Measurements from ENCODE around the gene PLD1. TPM values are rescaled to one million over a fixed set of nuclear protein-coding genes. Genes with fewer than 3 reads are reported as not detected.

The PLD1 gene
- total RNA-seq, 1 donor from 2014 or later, result not detected

DNA sequence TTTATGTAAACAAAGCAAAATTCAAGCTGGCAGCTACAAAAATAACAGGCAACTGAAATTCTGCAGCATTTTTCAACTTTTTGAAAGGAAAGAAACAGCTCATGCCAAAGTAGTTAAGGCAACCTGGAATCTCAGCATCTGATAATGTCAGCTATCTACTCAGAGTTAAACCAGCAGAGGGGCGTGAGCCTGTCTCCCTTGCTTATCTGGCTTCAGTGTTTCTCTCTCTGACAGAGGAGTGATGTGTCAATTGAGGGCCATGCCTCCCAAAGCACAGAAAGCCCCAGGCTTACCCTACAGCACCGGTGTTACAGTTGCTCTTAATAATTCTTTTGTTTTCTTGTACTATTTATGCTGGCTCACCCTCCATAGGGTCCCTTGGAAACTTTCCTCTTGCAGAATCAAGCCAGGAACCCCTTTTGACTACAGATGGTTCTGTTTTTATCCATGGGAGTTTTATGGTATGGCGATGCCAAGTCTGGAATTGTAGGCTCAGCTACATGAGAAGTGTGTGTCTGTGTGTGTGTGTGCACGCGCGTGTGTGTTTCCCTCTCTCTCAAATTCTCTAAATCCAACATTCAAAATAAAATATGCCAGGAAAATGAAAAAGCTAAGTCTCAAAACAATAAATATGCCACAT, 40.2 kb upstream of the PLD1 start:
- TF ChIP-seq, protein P1, sequence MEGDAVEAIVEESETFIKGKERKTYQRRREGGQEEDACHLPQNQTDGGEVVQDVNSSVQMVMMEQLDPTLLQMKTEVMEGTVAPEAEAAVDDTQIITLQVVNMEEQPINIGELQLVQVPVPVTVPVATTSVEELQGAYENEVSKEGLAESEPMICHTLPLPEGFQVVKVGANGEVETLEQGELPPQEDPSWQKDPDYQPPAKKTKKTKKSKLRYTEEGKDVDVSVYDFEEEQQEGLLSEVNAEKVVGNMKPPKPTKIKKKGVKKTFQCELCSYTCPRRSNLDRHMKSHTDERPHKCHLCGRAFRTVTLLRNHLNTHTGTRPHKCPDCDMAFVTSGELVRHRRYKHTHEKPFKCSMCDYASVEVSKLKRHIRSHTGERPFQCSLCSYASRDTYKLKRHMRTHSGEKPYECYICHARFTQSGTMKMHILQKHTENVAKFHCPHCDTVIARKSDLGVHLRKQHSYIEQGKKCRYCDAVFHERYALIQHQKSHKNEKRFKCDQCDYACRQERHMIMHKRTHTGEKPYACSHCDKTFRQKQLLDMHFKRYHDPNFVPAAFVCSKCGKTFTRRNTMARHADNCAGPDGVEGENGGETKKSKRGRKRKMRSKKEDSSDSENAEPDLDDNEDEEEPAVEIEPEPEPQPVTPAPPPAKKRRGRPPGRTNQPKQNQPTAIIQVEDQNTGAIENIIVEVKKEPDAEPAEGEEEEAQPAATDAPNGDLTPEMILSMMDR (IDR thresholded peaks at IDR 0.05), result no peak
- intact Hi-C loops (cut with micrococcal nuclease), result no loop called here
- ChIA-PET CTCF (no interaction called here), POLR2A (no interaction called here)
- H3K27ac Mint-ChIP-seq, result no peak overlapping the region
- peaks cover 12% of the 10 kb centered on the region for H3K9me3 Mint-ChIP-seq
- no peaks in the 10 kb centered on the region for H3K4me1 Mint-ChIP-seq
- no peak for DNase-seq
- H3K27me3 Mint-ChIP-seq, result no peaks in the 10 kb centered on the region
- no peak overlapping the region for H3K4me3 Mint-ChIP-seq
- no peak for ATAC-seq (ENCODE audit: low read depth)
- H3K36me3 Mint-ChIP-seq (ENCODE audit: low read depth), result no peaks in the 10 kb centered on the region

- Mint-ChIP-seq H3K27me3 (no peaks in the 10 kb centered on the region), H3K4me3 (no peak overlapping the region), H3K36me3 (ENCODE audit: low read depth) (no peaks in the 10 kb centered on the region), H3K4me1 (no peaks in the 10 kb centered on the region), H3K27ac (no peak overlapping the region), H3K9me3 (peaks cover 12% of the 10 kb centered on the region)
- ATAC-seq (ENCODE audit: low read depth), result no peak
- DNase-seq, result no peak
- ChIA-PET CTCF (no interaction called here), POLR2A (no interaction called here)
- TF ChIP-seq, protein P1 (IDR thresholded peaks at IDR 0.05), result no peak
- intact Hi-C loops (cut with micrococcal nuclease), result loop anchor here (10.0 kb wide), 1 partner anchor 485 kb away; no protein-coding TSS in a partner anchor
Observed at GRCh38 chr3:171849617-171850319, 39.5 kb upstream of the PLD1 start.

GRCh38 chr3:171847595-171848259, 37.4 kb upstream of the PLD1 start:
- no peak overlapping the region for H3K27ac Mint-ChIP-seq
- intact Hi-C loops (cut with micrococcal nuclease), result loop anchor here (10.0 kb wide), 1 partner anchor 487 kb away; no protein-coding TSS in a partner anchor

DNA sequence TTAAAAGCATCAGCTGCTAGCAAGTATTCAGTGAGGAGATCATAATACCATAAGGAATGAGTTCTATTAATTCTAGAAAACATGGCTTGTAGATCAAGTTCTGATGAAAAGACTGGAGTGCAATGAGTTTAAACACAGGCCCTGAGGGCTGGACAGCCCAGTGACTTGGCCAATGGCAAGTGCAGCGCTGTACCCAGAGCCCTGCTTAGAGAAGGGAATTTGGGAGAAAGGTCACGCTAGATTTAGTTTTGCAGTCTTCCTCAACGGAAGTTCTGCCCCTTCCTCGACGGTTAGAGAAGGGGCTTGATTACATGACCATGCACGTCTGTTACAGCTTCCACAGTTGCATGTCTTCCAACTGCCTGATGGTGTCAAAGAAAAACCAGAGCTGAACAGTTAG, 36.9 kb upstream of the PLD1 start:
- TF ChIP-seq, protein P1 (IDR thresholded peaks at IDR 0.05), result no peak
- POLR2A ChIA-PET, result no interaction called here
- DNase-seq (no peak), ATAC-seq (ENCODE audit: low read depth) (no peak)
- CTCF ChIA-PET, result no interaction called here
- no peak overlapping the region for H3K4me3 Mint-ChIP-seq
- H3K9me3 Mint-ChIP-seq, result no peaks in the 10 kb centered on the region
- no peaks in the 10 kb centered on the region for H3K27me3 Mint-ChIP-seq
- H3K4me1 Mint-ChIP-seq, result no peaks in the 10 kb centered on the region
- H3K36me3 Mint-ChIP-seq (ENCODE audit: low read depth), result no peaks in the 10 kb centered on the region
- intact Hi-C loops (cut with micrococcal nuclease), result loop anchor here (10.0 kb wide), 1 partner anchor 488 kb away; no protein-coding TSS in a partner anchor
- H3K27ac Mint-ChIP-seq, result no peak overlapping the region

More at GRCh38 chr3:171847595-171848259, 37.4 kb upstream of the PLD1 start:
- no peak for ATAC-seq (ENCODE audit: low read depth)
- TF ChIP-seq, protein P1 (IDR thresholded peaks at IDR 0.05), result no peak
- Mint-ChIP-seq H3K9me3 (no peaks in the 10 kb centered on the region), H3K36me3 (ENCODE audit: low read depth) (no peaks in the 10 kb centered on the region), H3K4me3 (no peak overlapping the region), H3K27me3 (no peaks in the 10 kb centered on the region), H3K4me1 (no peaks in the 10 kb centered on the region)
- CTCF ChIA-PET, result no interaction called here
- no peak for DNase-seq
- POLR2A ChIA-PET, result no interaction called here

DNA sequence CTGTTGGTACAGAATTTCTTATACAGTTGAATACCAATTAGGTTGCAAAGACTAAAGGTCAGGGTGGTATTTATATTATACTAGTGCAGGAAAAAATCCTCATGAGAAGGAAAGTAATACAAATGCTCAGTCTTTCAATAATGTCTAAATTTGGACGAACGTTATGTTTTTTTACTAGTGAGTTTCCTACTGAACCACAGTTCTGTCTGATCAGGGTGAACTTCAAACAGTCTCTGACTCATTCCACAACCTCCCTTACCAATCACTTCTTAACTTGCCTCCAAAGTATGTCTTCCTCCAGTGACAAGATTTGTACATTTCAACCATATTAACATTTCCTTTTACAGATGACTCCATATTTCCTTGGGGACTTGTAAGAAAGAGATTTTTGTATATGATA, 36.3 kb upstream of the PLD1 start:
- Mint-ChIP-seq H3K4me1 (no peaks in the 10 kb centered on the region), H3K36me3 (ENCODE audit: low read depth) (no peaks in the 10 kb centered on the region), H3K27ac (no peak overlapping the region), H3K27me3 (no peaks in the 10 kb centered on the region), H3K4me3 (no peak overlapping the region), H3K9me3 (no peaks in the 10 kb centered on the region)
- no peak for ATAC-seq (ENCODE audit: low read depth)
- CTCF ChIA-PET, result no interaction called here
- TF ChIP-seq, protein P1 (IDR thresholded peaks at IDR 0.05), result no peak
- intact Hi-C loops (cut with micrococcal nuclease), result loop anchor here (10.0 kb wide), 1 partner anchor 488 kb away; no protein-coding TSS in a partner anchor
- DNase-seq, result no peak
- POLR2A ChIA-PET, result no interaction called here

Data from activated B cell treated with CpG ODN at 0.5 μM for 24 hours (primary cell).